HG02870 (cell line): ENCODE measurements around the gene PCDHGA8.
"Not testable (repeated sequence)": the region's sequence is repeated elsewhere in the genome, so short reads cannot be mapped to it uniquely, and the experiment has no call there.

ENCODE experiments used
- ATAC-seq: cut with Tn5 transposase; IDR thresholded peaks from one replicate; pipeline ENCODE4 v1.9.1; 2021; ENCODE audit warnings: mild to moderate bottlenecking, moderate library complexity; ENCODE audit not compliant: unreplicated experiment

Gene PCDHGA8

GRCh38 chr5:141399555-141400258, 7.3 kb downstream of the PCDHGA8 start:
- no peak for ATAC-seq

GRCh38 chr5:141402553-141403243, 10.3 kb downstream of the PCDHGA8 start, which contains the start of gene PCDHGA9:
Gene PCDHGA9 (plus strand): TSS chr5:141402778. CDS start chr5:141402953, 175 bp downstream.
- ATAC-seq = no peak

GRCh38 chr5:141403387-141403786, 11.0 kb downstream of the PCDHGA8 start:
- ATAC-seq = no peak

- peak; percentile 69 for ATAC-seq
Observed at GRCh38 chr5:141407790-141408505, 15.5 kb downstream of the PCDHGA8 start, which contains the start of gene PCDHGB6. Gene PCDHGB6 (plus strand): TSS chr5:141408021. CDS start chr5:141408203, 182 bp downstream.

GRCh38 chr5:141409598-141410306, 17.3 kb downstream of the PCDHGA8 start:
- ATAC-seq = no peak

- ATAC-seq = no peak
Observed at GRCh38 chr5:141411575-141411974, 19.1 kb downstream of the PCDHGA8 start.

GRCh38 chr5:141412854-141413539, 20.6 kb downstream of the PCDHGA8 start, which contains the start of gene PCDHGA10:
Gene PCDHGA10 (plus strand): TSS chr5:141412987. CDS start chr5:141413176, 189 bp downstream.
- peak; percentile 82 for ATAC-seq

GRCh38 chr5:141413540-141414069, 21.2 kb downstream of the PCDHGA8 start:
- no peak for ATAC-seq

- not testable (repeated sequence) for ATAC-seq
Observed at GRCh38 chr5:141414548-141415274, 22.3 kb downstream of the PCDHGA8 start.

- not testable (repeated sequence) for ATAC-seq
Observed at GRCh38 chr5:141415275-141415618, 22.8 kb downstream of the PCDHGA8 start.

GRCh38 chr5:141417494-141418172, 25.2 kb downstream of the PCDHGA8 start, which contains the start of gene PCDHGB7:
Gene PCDHGB7 (plus strand): TSS chr5:141417677. CDS start chr5:141417860, 183 bp downstream.
- ATAC-seq = peak; percentile 51

- ATAC-seq = no peak
Observed at GRCh38 chr5:141419074-141419880, 26.8 kb downstream of the PCDHGA8 start.

GRCh38 chr5:141420855-141421488, 28.5 kb downstream of the PCDHGA8 start, which contains the start of gene PCDHGA11:
Gene PCDHGA11 (plus strand): TSS chr5:141421051. CDS start chr5:141421228, 177 bp downstream.
- ATAC-seq = peak; percentile 44

GRCh38 chr5:141421489-141421855, 29.0 kb downstream of the PCDHGA8 start:
- no peak for ATAC-seq

- no peak for ATAC-seq
Observed at GRCh38 chr5:141422742-141423291, 30.4 kb downstream of the PCDHGA8 start.

- no peak for ATAC-seq
Observed at GRCh38 chr5:141427783-141428426, 35.5 kb downstream of the PCDHGA8 start.
